GM18951 (cell line): Measurements from ENCODE around the gene HOXA11.

Experiments
- POLR2A ChIP-seq: IDR thresholded peaks from 4 replicates; pipeline ENCODE4 v1.6.1; 2011; ENCODE audit warnings: mild to moderate bottlenecking; ENCODE audit not compliant: insufficient read length, insufficient read depth; ENCODE audit errors: extremely low read depth
- in situ Hi-C: fragments of 300-500 bp; cut with MboI; formaldehyde crosslinking; loops from one replicate; pipeline ENCODE4 v1.12.0; 2022; ENCODE audit warnings: low sequenced_read_pairs, mixed read lengths, inconsistent platforms; ENCODE audit not compliant: unreplicated experiment

HOXA11 gene

GRCh38 chr7:27173511-27173955 lies 11.5 kb downstream of the HOXA11 start:
- TF ChIP-seq POLR2A: no peak
- in situ Hi-C loops: loop anchor here (10.0 kb wide), 1 partner anchor 1319 kb away; no protein-coding TSS in a partner anchor

GRCh38 chr7:27172823-27173510 lies 12.1 kb downstream of the HOXA11 start:
- in situ Hi-C loops: loop anchor here (10.0 kb wide), 1 partner anchor 1318 kb away; no protein-coding TSS in a partner anchor
- no peak for TF ChIP-seq POLR2A

GRCh38 chr7:27172315-27172774 lies 12.7 kb downstream of the HOXA11 start:
- in situ Hi-C loops: loop anchor here (10.0 kb wide), 1 partner anchor 1318 kb away; no protein-coding TSS in a partner anchor
- no peak for TF ChIP-seq POLR2A

GRCh38 chr7:27171637-27172314 lies 13.3 kb downstream of the HOXA11 start:
- TF ChIP-seq POLR2A: no peak
- in situ Hi-C loops: loop anchor here (10.0 kb wide), 1 partner anchor 1317 kb away; no protein-coding TSS in a partner anchor

- no peak for TF ChIP-seq POLR2A
- in situ Hi-C loops: loop anchor here (10.0 kb wide), 1 partner anchor 1316 kb away; no protein-coding TSS in a partner anchor
Measured at GRCh38 chr7:27171325-27171636, 13.8 kb downstream of the HOXA11 start.

GRCh38 chr7:27170426-27171324 lies 14.4 kb downstream of the HOXA11 start:
- no peak for TF ChIP-seq POLR2A
- in situ Hi-C loops: loop anchor here (10.0 kb wide), 1 partner anchor 1316 kb away; no protein-coding TSS in a partner anchor

- in situ Hi-C loops: loop anchor here (10.0 kb wide), 1 partner anchor 1315 kb away; no protein-coding TSS in a partner anchor
- no peak for TF ChIP-seq POLR2A
Measured at GRCh38 chr7:27169658-27170425, 15.2 kb downstream of the HOXA11 start.

- in situ Hi-C loops: no loop called here
Measured at GRCh38 chr7:27168265-27168947, 16.6 kb downstream of the HOXA11 start.

GRCh38 chr7:27167916-27168264 lies 17.1 kb downstream of the HOXA11 start:
- no peak for TF ChIP-seq POLR2A
- in situ Hi-C loops: no loop called here

More at GRCh38 chr7:27168265-27168947, 16.6 kb downstream of the HOXA11 start:
- TF ChIP-seq POLR2A: no peak

- in situ Hi-C loops: no loop called here
- TF ChIP-seq POLR2A: no peak
Measured at GRCh38 chr7:27166531-27167505, 18.2 kb downstream of the HOXA11 start.
